ENCODE measurements around the gene ARMC3.
"Not testable (repeated sequence)": the region's sequence is repeated elsewhere in the genome, so short reads cannot be mapped to it uniquely, and the experiment has no call there.

ARMC3 gene

GRCh38 chr10:22927661-22928403, at the start of gene ARMC3:
Gene ARMC3, plus strand, starts transcription at chr10:22928053. Its CDS starts 3,944 bp downstream, at chr10:22931997.
- peak; percentile 70 for DNase-seq

GRCh38 chr10:22891797-22892196, 36.1 kb upstream of the ARMC3 start:
- no peak for DNase-seq

GRCh38 chr10:22893781-22894180, 34.1 kb upstream of the ARMC3 start:
- no peak for DNase-seq

- DNase-seq, result peak; percentile 11
These were observed 33.1 kb upstream of the ARMC3 start for GRCh38 chr10:22894714-22895113.

GRCh38 chr10:22895252-22895651, 32.6 kb upstream of the ARMC3 start:
- DNase-seq, result no peak

GRCh38 chr10:22897371-22897770, 30.5 kb upstream of the ARMC3 start:
- no peak for DNase-seq

- DNase-seq, result no peak
These were observed 28.5 kb upstream of the ARMC3 start for GRCh38 chr10:22899307-22899706.

- DNase-seq, result no peak
These were observed 28.1 kb upstream of the ARMC3 start for GRCh38 chr10:22899775-22900174.

GRCh38 chr10:22900841-22901601, 26.8 kb upstream of the ARMC3 start:
- DNase-seq, result no peak

GRCh38 chr10:22902147-22902546, 25.7 kb upstream of the ARMC3 start:
- DNase-seq, result not testable (repeated sequence)

- no peak for DNase-seq
These were observed 24.2 kb upstream of the ARMC3 start for GRCh38 chr10:22903694-22904093.

GRCh38 chr10:22906767-22907166, 21.1 kb upstream of the ARMC3 start:
- DNase-seq, result no peak

GRCh38 chr10:22908837-22909236, 19.0 kb upstream of the ARMC3 start:
- DNase-seq, result no peak

- not testable (repeated sequence) for DNase-seq
These were observed 18.2 kb upstream of the ARMC3 start for GRCh38 chr10:22909673-22910072.

- no peak for DNase-seq
These were observed 16.8 kb upstream of the ARMC3 start for GRCh38 chr10:22911067-22911466.

- DNase-seq, result peak; percentile 21
These were observed 15.7 kb upstream of the ARMC3 start for GRCh38 chr10:22911889-22912762.

- DNase-seq, result no peak
These were observed 15.0 kb upstream of the ARMC3 start for GRCh38 chr10:22912763-22913384.

GRCh38 chr10:22913474-22914092, 14.3 kb upstream of the ARMC3 start:
- DNase-seq, result peak; percentile 7

- no peak for DNase-seq
These were observed 12.5 kb upstream of the ARMC3 start for GRCh38 chr10:22915314-22915713.

GRCh38 chr10:22925088-22925487, 2.8 kb upstream of the ARMC3 start:
- DNase-seq, result no peak

- DNase-seq, result no peak
These were observed 687 bp upstream of the ARMC3 start for GRCh38 chr10:22927166-22927565.

- DNase-seq, result not testable (repeated sequence)
These were observed 1.2 kb downstream of the ARMC3 start for GRCh38 chr10:22929053-22929452.

All from hematopoietic multipotent progenitor cell treated with erythropoietin and hydrocortisone succinate and interleukin-3 and kit ligand, for 6 days (in vitro differentiated cells).